Urinary bladder (tissue), 4 donors: ENCODE data around the gene FHIT. TPM values are rescaled to one million over a fixed set of nuclear protein-coding genes. Genes with fewer than 3 reads are reported as not detected.

Experiments used
- DNase-seq: peaks from one replicate; pipeline ENCODE4 v3.0.0-alpha.2; 2015; ENCODE audit errors: extremely low spot score
- H3K27ac ChIP-seq: one replicate; pipeline ENCODE4 v1.5.1; 2013; ENCODE audit warnings: low read depth, mild to moderate bottlenecking, moderate library complexity
- H3K36me3 ChIP-seq: one replicate; pipeline ENCODE4 v1.6.1; 2013; ENCODE audit warnings: mild to moderate bottlenecking, moderate library complexity; ENCODE audit not compliant: insufficient read depth
- H3K4me1 ChIP-seq: one replicate; pipeline ENCODE4 v1.6.1; 2013; ENCODE audit warnings: mild to moderate bottlenecking, moderate library complexity; ENCODE audit not compliant: insufficient read depth
- H3K4me3 ChIP-seq: one replicate; pipeline ENCODE4 v1.5.1; 2013; ENCODE audit warnings: low read depth, low read length
- WGBS: extraction: QIAGEN DNeasy Blood & Tissue Kit; methylation state at CpG from one replicate; pipeline ENCODE4 v1.1.7; 2013; 5-methylcytosine and 5-hydroxymethylcytosine counted together
- polyA plus RNA-seq: library from polyadenylated mRNA; stranded (reverse); fragments of 200-250 nt; gene quantifications from one replicate; pipeline ENCODE4 v1.2.3, GENCODE V29; 2013
- total RNA-seq: library from RNA; depleted of rRNA; stranded (reverse); fragments of >200 nt; gene quantifications from one replicate; pipeline ENCODE4 v1.2.3, GENCODE V29; 2014
- donor health status: healthy with polysubstance abuse.
- donor health status: healthy.

FHIT gene
- total and polyA plus RNA-seq, 2 donors: 4.5 to 7.4 TPM

GRCh38 chr3:60319179-60319858 lies 931.9 kb downstream of the FHIT start:
- 97% methylated on average over 9 of the region's 9 CpGs for WGBS
- H3K27ac ChIP-seq: no peak overlapping the region
- no peaks in the 10 kb centered on the region for H3K36me3 ChIP-seq
- H3K4me3 ChIP-seq: no peak overlapping the region
- no peaks in the 10 kb centered on the region for H3K4me1 ChIP-seq
- DNase-seq: no peak

GRCh38 chr3:60316121-60316797 lies 935.0 kb downstream of the FHIT start:
- Histone ChIP-seq H3K36me3 (no peaks in the 10 kb centered on the region), H3K4me1 (no peaks in the 10 kb centered on the region), H3K27ac (no peak overlapping the region), H3K4me3 (no peak overlapping the region)
- DNase-seq: no peak

DNA sequence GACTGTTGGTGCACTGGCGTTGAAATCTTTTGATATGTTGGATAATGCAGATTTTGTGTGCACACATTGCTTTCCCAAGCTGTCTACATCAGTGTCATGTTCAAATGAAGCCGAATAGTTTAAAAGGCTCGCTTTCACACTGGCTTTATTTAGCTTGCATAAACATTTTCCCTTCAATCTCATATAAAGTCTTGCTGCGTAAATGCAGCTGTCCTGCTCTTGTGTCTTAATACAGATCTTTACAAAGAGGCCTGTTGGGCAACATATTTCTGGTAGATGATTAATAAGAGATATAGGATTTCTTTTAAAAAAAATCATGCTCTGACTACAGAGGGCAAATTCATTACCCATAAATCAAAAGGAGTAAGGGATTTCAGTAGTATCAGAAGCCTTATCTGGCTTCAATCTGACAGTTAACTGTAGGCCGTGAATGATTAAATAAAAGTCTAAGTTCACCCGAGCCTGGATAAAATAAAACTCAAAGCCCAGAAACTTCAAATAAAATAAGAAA lies 937.2 kb downstream of the FHIT start:
- H3K4me1 ChIP-seq: no peaks in the 10 kb centered on the region
- no peaks in the 10 kb centered on the region for H3K36me3 ChIP-seq
- WGBS: 33% methylated on average over 6 of the region's 6 CpGs
- peak; percentile 23 for DNase-seq
- H3K27ac ChIP-seq: no peak overlapping the region
- no peak overlapping the region for H3K4me3 ChIP-seq

DNA sequence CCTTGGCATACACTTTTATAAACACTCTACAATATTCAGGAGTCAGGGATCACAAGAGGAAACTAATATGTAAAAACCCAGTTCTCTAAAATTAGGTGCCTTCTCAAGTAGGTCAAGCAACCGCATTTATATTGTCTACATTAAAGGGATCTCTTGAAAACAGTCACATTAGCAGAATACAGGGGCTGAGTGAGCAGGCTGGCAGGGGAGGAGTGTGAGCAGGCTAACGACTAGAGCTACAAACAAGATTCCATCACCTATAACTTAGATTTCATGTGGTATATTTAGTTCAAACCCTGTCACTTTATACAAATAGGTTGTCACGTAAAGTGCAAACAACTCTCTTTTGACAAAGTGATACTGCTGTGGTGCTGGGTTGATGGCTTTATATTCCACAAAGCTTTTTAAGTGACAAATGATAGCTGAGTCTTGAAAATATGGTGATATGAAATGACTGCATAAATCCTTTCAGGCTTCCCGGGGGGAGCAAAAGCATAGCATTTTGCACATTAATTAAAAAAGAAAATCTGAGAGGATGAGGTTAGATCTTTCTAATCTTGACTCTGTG lies 937.9 kb downstream of the FHIT start:
- no peak overlapping the region for H3K4me3 ChIP-seq
- no peak overlapping the region for H3K27ac ChIP-seq
- WGBS: 58% methylated on average over 4 of the region's 4 CpGs
- H3K4me1 ChIP-seq: no peaks in the 10 kb centered on the region
- DNase-seq: no peak
- no peaks in the 10 kb centered on the region for H3K36me3 ChIP-seq

DNA sequence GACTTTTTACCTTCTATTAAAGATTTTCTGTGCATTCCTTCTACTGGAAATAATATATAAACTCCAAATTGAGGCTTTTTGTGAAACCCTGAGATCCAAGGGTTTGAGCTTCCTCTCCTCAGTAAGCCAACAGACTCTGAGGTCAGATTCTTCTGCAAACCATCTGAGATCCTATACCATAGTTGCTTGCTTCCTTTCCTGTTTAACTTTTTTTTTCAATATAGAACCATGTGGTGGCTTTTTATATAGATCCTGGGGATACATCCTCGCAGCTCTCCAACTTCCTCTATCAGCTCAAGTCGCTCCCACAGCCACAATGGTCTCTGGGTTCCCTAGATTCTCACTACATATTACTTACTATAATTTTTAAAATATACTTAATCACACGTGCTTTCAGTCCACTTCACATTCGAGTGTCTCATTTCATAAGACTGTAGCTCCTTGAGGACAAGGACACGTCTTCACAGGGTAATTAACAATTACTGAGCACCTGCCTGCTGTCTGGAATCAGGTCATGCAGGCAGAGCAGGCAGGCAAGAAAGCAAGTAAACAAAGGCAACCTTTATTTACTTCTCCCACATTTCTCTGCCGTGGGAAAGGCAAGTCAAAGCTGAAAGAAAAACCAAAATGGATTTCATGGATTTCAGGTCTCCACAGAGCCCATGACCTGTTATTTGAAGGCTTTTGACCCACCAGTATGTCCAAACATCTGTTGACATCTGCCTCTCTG lies 941.5 kb downstream of the FHIT start:
- Histone ChIP-seq H3K4me1 (no peaks in the 10 kb centered on the region), H3K4me3 (no peak overlapping the region), H3K27ac (no peak overlapping the region), H3K36me3 (no peaks in the 10 kb centered on the region)
- DNase-seq: no peak
- WGBS: 87% methylated on average over 6 of the region's 6 CpGs

DNA sequence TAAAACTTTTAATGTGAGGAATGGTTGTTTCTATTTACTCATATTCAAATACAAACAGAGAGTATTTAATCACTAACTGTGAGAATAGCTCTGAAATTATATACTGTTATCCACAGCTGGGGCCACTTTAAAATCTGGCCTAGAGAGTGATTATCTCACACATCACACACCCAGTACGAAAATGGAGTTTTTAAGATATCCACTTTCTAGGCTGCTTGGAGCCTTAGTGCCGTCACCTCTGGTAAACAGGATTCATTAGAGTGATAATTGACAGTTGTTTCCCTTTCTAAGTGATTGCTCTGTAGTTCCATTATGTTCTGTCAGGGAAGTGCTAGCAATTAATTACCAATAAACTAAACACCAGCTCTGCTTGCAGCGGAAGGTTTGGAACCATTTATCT lies 942.4 kb downstream of the FHIT start:
- no peak for DNase-seq
- no peaks in the 10 kb centered on the region for H3K4me1 ChIP-seq
- no peak overlapping the region for H3K4me3 ChIP-seq
- H3K27ac ChIP-seq: no peak overlapping the region
- H3K36me3 ChIP-seq: no peaks in the 10 kb centered on the region
- 85% methylated on average over 3 of the region's 3 CpGs for WGBS

GRCh38 chr3:60307562-60308199 lies 943.6 kb downstream of the FHIT start:
- DNase-seq: no peak
- no peak overlapping the region for H3K27ac ChIP-seq
- no peaks in the 10 kb centered on the region for H3K36me3 ChIP-seq
- H3K4me1 ChIP-seq: no peaks in the 10 kb centered on the region
- WGBS: 92% methylated on average over 5 of the region's 5 CpGs
- H3K4me3 ChIP-seq: no peak overlapping the region

- Histone ChIP-seq H3K36me3 (no peaks in the 10 kb centered on the region), H3K27ac (no peak overlapping the region), H3K4me3 (no peak overlapping the region), H3K4me1 (no peaks in the 10 kb centered on the region)
- no peak for DNase-seq
Observed at GRCh38 chr3:60304112-60304511, 947.1 kb downstream of the FHIT start.

DNA sequence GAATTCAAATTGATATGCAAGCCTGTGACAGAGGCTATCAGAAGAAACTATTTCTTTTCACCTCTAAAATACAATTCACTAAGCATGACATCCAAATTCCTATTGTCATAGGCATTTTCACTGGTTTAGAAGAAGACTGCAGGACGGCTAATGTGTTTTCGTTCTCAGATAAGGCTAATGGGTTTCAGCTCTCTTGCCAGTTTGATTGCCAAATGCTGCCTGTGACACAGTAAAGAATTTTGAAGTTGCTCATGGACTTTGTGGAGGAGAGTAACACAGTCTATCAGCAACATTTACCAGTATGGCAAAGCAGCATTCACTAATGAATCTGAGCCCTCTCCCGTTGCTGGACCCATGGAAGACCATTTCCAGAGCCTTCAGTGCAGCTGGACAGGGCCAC lies 948.1 kb downstream of the FHIT start:
- no peak for DNase-seq
- WGBS: 92% methylated on average over 3 of the region's 3 CpGs
- H3K36me3 ChIP-seq: no peaks in the 10 kb centered on the region
- H3K27ac ChIP-seq: no peak overlapping the region
- no peak overlapping the region for H3K4me3 ChIP-seq
- no peaks in the 10 kb centered on the region for H3K4me1 ChIP-seq

DNA sequence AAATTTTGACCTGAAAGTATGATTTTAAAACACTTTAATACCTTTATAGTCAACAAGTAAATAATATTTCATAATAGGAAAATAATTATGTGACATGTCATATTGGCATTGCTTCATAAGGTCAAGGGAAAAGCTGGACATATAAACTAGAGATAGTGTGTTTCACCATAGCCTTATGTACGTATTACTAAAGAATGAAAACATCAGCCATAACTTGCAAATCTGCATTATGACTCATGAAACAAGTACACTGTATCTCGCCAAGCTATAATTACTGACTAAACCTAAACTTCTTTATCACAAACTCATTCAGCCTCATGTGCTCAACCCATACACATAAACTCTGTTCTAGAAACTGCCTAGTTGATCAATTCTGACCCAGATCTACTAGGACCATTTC lies 950.1 kb downstream of the FHIT start:
- Histone ChIP-seq H3K4me1 (no peaks in the 10 kb centered on the region), H3K36me3 (no peaks in the 10 kb centered on the region), H3K27ac (no peak overlapping the region), H3K4me3 (no peak overlapping the region)
- 71% methylated on average over 2 of the region's 2 CpGs for WGBS
- no peak for DNase-seq

GRCh38 chr3:60298141-60298540 lies 953.1 kb downstream of the FHIT start:
- H3K27ac ChIP-seq: no peak overlapping the region
- WGBS: 81% methylated on average over 3 of the region's 3 CpGs
- no peaks in the 10 kb centered on the region for H3K4me1 ChIP-seq
- DNase-seq: no peak
- no peak overlapping the region for H3K4me3 ChIP-seq
- no peaks in the 10 kb centered on the region for H3K36me3 ChIP-seq

GRCh38 chr3:60294181-60294580 lies 957.1 kb downstream of the FHIT start:
- WGBS: 52% methylated on average over 3 of the region's 3 CpGs
- no peaks in the 10 kb centered on the region for H3K36me3 ChIP-seq
- H3K4me3 ChIP-seq: no peak overlapping the region
- no peak overlapping the region for H3K27ac ChIP-seq
- no peaks in the 10 kb centered on the region for H3K4me1 ChIP-seq
- DNase-seq: no peak

- Histone ChIP-seq H3K4me1 (no peaks in the 10 kb centered on the region), H3K4me3 (no peak overlapping the region), H3K36me3 (no peaks in the 10 kb centered on the region), H3K27ac (no peak overlapping the region)
- WGBS: 97% methylated on average over 6 of the region's 6 CpGs
- no peak for DNase-seq
Observed at GRCh38 chr3:60291115-60291514, 960.1 kb downstream of the FHIT start.
